Activated T-helper 17 cell treated with anti-CD3 and anti-CD28 coated beads, Interleukin-2, amount 50 U/mL, for 72 hours (primary cell): ENCODE measurements around the gene RGMA. TPM values are rescaled to one million over a fixed set of nuclear protein-coding genes. Genes with fewer than 3 reads are reported as not detected.
A peak's percentile ranks its signal among the peaks of the same experiment; 100 is the strongest.

Experiments
- ATAC-seq: fragments of 150-1000 bp; cut with Tn5 transposase; replicated peaks from 2 replicates; pipeline ENCODE4 v1.10.0; 2021; ENCODE audit warnings: mild to moderate bottlenecking, moderate library complexity
- H3K27ac Mint-ChIP-seq: one replicate; pipeline ENCODE4 v1.8.0; 2022; ENCODE audit warnings: mixed read lengths
- H3K27me3 Mint-ChIP-seq: one replicate; pipeline ENCODE4 v1.8.0; 2022; ENCODE audit warnings: mixed read lengths
- H3K36me3 Mint-ChIP-seq: one replicate; pipeline ENCODE4 v1.8.0; 2022; ENCODE audit warnings: low read depth, mild to moderate bottlenecking, mixed read lengths
- H3K4me1 Mint-ChIP-seq: one replicate; pipeline ENCODE4 v1.8.0; 2022; ENCODE audit warnings: mixed read lengths
- H3K4me3 Mint-ChIP-seq: one replicate; pipeline ENCODE4 v1.8.0; 2022; ENCODE audit warnings: mild to moderate bottlenecking, mixed read lengths
- H3K9me3 Mint-ChIP-seq: one replicate; pipeline ENCODE4 v1.8.0; 2022; ENCODE audit warnings: mixed read lengths
- total RNA-seq, 2 donors: library from RNA; stranded (reverse); gene quantifications; one replicate each; pipeline ENCODE4 v1.2.3, GENCODE V29; 2022

Gene RGMA
- total RNA-seq, result under 1 TPM; 0.15 to 0.26 TPM

GRCh38 chr15:93088981-93089726 is at the start of gene RGMA:
Gene RGMA (minus strand): TSS chr15:93089211. CDS start chr15:93088932, 279 bp downstream.
- no peak for ATAC-seq
- peaks cover 6% of the 10 kb centered on the region for H3K36me3 Mint-ChIP-seq
- H3K4me1 Mint-ChIP-seq, result peaks cover 6% of the 10 kb centered on the region
- peaks cover 51% of the 10 kb centered on the region for H3K27me3 Mint-ChIP-seq
- peak within 1 kb of the TSS; percentile 81 for H3K4me3 Mint-ChIP-seq
- H3K27ac Mint-ChIP-seq, result no peak within 1 kb of the TSS
- no peaks in the 10 kb centered on the region for H3K9me3 Mint-ChIP-seq

- Mint-ChIP-seq H3K4me1 (peaks cover 8% of the 10 kb centered on the region), H3K27ac (no peak overlapping the region), H3K4me3 (no peak overlapping the region), H3K36me3 (no peaks in the 10 kb centered on the region), H3K9me3 (no peaks in the 10 kb centered on the region), H3K27me3 (no peaks in the 10 kb centered on the region)
- no peak for ATAC-seq
These were observed 47.6 kb upstream of the RGMA start for GRCh38 chr15:93136606-93137005.

- Mint-ChIP-seq H3K27ac (no peak overlapping the region), H3K9me3 (no peaks in the 10 kb centered on the region), H3K27me3 (no peaks in the 10 kb centered on the region), H3K4me3 (no peak overlapping the region), H3K4me1 (peaks cover 8% of the 10 kb centered on the region), H3K36me3 (no peaks in the 10 kb centered on the region)
- ATAC-seq, result no peak
These were observed 47.0 kb upstream of the RGMA start for GRCh38 chr15:93135997-93136397.

- H3K27me3 Mint-ChIP-seq, result no peaks in the 10 kb centered on the region
- H3K9me3 Mint-ChIP-seq, result no peaks in the 10 kb centered on the region
- H3K4me3 Mint-ChIP-seq, result no peak overlapping the region
- no peak overlapping the region for H3K27ac Mint-ChIP-seq
- no peaks in the 10 kb centered on the region for H3K36me3 Mint-ChIP-seq
- no peak for ATAC-seq
- peaks cover 4% of the 10 kb centered on the region for H3K4me1 Mint-ChIP-seq
These were observed 46.4 kb upstream of the RGMA start for GRCh38 chr15:93135459-93135858.

- ATAC-seq, result no peak
- Mint-ChIP-seq H3K4me3 (no peak overlapping the region), H3K27me3 (no peaks in the 10 kb centered on the region)
These were observed 42.6 kb upstream of the RGMA start for GRCh38 chr15:93131485-93132095.

GRCh38 chr15:93129702-93130488 is 40.9 kb upstream of the RGMA start:
- no peak for ATAC-seq

More at GRCh38 chr15:93131485-93132095, 42.6 kb upstream of the RGMA start:
- Mint-ChIP-seq H3K9me3 (no peaks in the 10 kb centered on the region), H3K36me3 (no peaks in the 10 kb centered on the region), H3K4me1 (no peaks in the 10 kb centered on the region), H3K27ac (no peak overlapping the region)

GRCh38 chr15:93127286-93127685 is 38.3 kb upstream of the RGMA start:
- no peaks in the 10 kb centered on the region for H3K4me1 Mint-ChIP-seq
- no peaks in the 10 kb centered on the region for H3K36me3 Mint-ChIP-seq
- no peak overlapping the region for H3K27ac Mint-ChIP-seq
- no peaks in the 10 kb centered on the region for H3K9me3 Mint-ChIP-seq
- no peak overlapping the region for H3K4me3 Mint-ChIP-seq
- H3K27me3 Mint-ChIP-seq, result no peaks in the 10 kb centered on the region
- ATAC-seq, result no peak

More at GRCh38 chr15:93129702-93130488, 40.9 kb upstream of the RGMA start:
- Mint-ChIP-seq H3K9me3 (no peaks in the 10 kb centered on the region), H3K4me1 (no peaks in the 10 kb centered on the region), H3K36me3 (no peaks in the 10 kb centered on the region), H3K27ac (no peak overlapping the region), H3K27me3 (no peaks in the 10 kb centered on the region), H3K4me3 (no peak overlapping the region)

GRCh38 chr15:93126599-93126998 is 37.6 kb upstream of the RGMA start:
- no peak overlapping the region for H3K27ac Mint-ChIP-seq
- no peak for ATAC-seq
- no peaks in the 10 kb centered on the region for H3K36me3 Mint-ChIP-seq
- no peak overlapping the region for H3K4me3 Mint-ChIP-seq
- H3K9me3 Mint-ChIP-seq, result no peaks in the 10 kb centered on the region
- H3K27me3 Mint-ChIP-seq, result no peaks in the 10 kb centered on the region
- H3K4me1 Mint-ChIP-seq, result no peaks in the 10 kb centered on the region

GRCh38 chr15:93126148-93126547 is 37.1 kb upstream of the RGMA start:
- Mint-ChIP-seq H3K4me3 (no peak overlapping the region), H3K27me3 (no peaks in the 10 kb centered on the region), H3K27ac (no peak overlapping the region), H3K4me1 (no peaks in the 10 kb centered on the region), H3K36me3 (no peaks in the 10 kb centered on the region), H3K9me3 (no peaks in the 10 kb centered on the region)
- ATAC-seq, result no peak

GRCh38 chr15:93124126-93124525 is 35.1 kb upstream of the RGMA start:
- Mint-ChIP-seq H3K27me3 (peaks cover 3% of the 10 kb centered on the region), H3K36me3 (no peaks in the 10 kb centered on the region), H3K4me1 (peaks cover 2% of the 10 kb centered on the region), H3K9me3 (no peaks in the 10 kb centered on the region), H3K4me3 (no peak overlapping the region), H3K27ac (no peak overlapping the region)
- ATAC-seq, result no peak

- Mint-ChIP-seq H3K27ac (no peak overlapping the region), H3K4me3 (no peak overlapping the region), H3K9me3 (no peaks in the 10 kb centered on the region), H3K27me3 (peaks cover 14% of the 10 kb centered on the region), H3K4me1 (peaks cover 5% of the 10 kb centered on the region), H3K36me3 (no peaks in the 10 kb centered on the region)
- no peak for ATAC-seq
These were observed 33.2 kb upstream of the RGMA start for GRCh38 chr15:93121973-93122910.

GRCh38 chr15:93121107-93121506 is 32.1 kb upstream of the RGMA start:
- no peak overlapping the region for H3K27ac Mint-ChIP-seq
- no peaks in the 10 kb centered on the region for H3K36me3 Mint-ChIP-seq
- peaks cover 5% of the 10 kb centered on the region for H3K4me1 Mint-ChIP-seq
- H3K4me3 Mint-ChIP-seq, result no peak overlapping the region
- no peaks in the 10 kb centered on the region for H3K9me3 Mint-ChIP-seq
- H3K27me3 Mint-ChIP-seq, result peaks cover 20% of the 10 kb centered on the region
- ATAC-seq, result no peak

- Mint-ChIP-seq H3K27me3 (peaks cover 21% of the 10 kb centered on the region), H3K36me3 (no peaks in the 10 kb centered on the region), H3K4me1 (peaks cover 5% of the 10 kb centered on the region), H3K4me3 (no peak overlapping the region), H3K9me3 (no peaks in the 10 kb centered on the region), H3K27ac (no peak overlapping the region)
- ATAC-seq, result peak; percentile 56
These were observed 29.9 kb upstream of the RGMA start for GRCh38 chr15:93118904-93119303.

GRCh38 chr15:93111451-93111850 is 22.4 kb upstream of the RGMA start:
- no peak for ATAC-seq
- peaks cover 39% of the 10 kb centered on the region for H3K27me3 Mint-ChIP-seq

More at GRCh38 chr15:93111451-93111850, 22.4 kb upstream of the RGMA start:
- Mint-ChIP-seq H3K4me1 (no peaks in the 10 kb centered on the region), H3K9me3 (no peaks in the 10 kb centered on the region), H3K27ac (no peak overlapping the region), H3K36me3 (no peaks in the 10 kb centered on the region), H3K4me3 (no peak overlapping the region)
